Astrocyte (in vitro differentiated cells and primary cell): ENCODE measurements around the gene AIRE. TPM values are rescaled to one million over a fixed set of nuclear protein-coding genes. Genes with fewer than 3 reads are reported as not detected.

Experiments used
- DNase-seq: peaks from one replicate; pipeline ENCODE4 v3.0.0-alpha.2; 2010; ENCODE audit warnings: low read depth
- FAIRE-seq: peaks from 2 replicates; lab custom pipeline; 2011; peaks lifted over from hg19 to GRCh38; lab: Jason Lieb, UNC
- H2AFZ ChIP-seq: 2 replicates; pipeline ENCODE4 v1.6.0; 2012; ENCODE audit warnings: low read depth, low read length, inconsistent platforms
- H3K27ac ChIP-seq: 2 replicates; pipeline ENCODE4 v1.5.1; 2011; ENCODE audit warnings: low read depth, low read length, inconsistent platforms
- H3K27me3 ChIP-seq: 2 replicates; pipeline ENCODE4 v1.6.0; 2011; ENCODE audit warnings: low read length, inconsistent platforms; ENCODE audit not compliant: insufficient read depth
- H3K36me3 ChIP-seq: 2 replicates; pipeline ENCODE4 v1.5.1; 2011; ENCODE audit warnings: low read length, inconsistent platforms; ENCODE audit not compliant: insufficient read depth
- H3K4me1 ChIP-seq: 2 replicates; pipeline ENCODE4 v1.5.1; 2011; ENCODE audit warnings: low read length, inconsistent platforms; ENCODE audit not compliant: insufficient read depth
- H3K4me2 ChIP-seq: 2 replicates; pipeline ENCODE4 v1.6.0; 2012; ENCODE audit warnings: low read length, inconsistent platforms
- H3K4me3 ChIP-seq: 2 replicates; pipeline ENCODE4 v1.5.1; 2011; ENCODE audit warnings: low read depth, mild to moderate bottlenecking, low read length, inconsistent platforms; ENCODE audit not compliant: insufficient read depth
- H3K79me2 ChIP-seq: 2 replicates; pipeline ENCODE4 v1.6.0; 2012; ENCODE audit warnings: mild to moderate bottlenecking, low read length, inconsistent platforms; ENCODE audit not compliant: insufficient read depth
- H3K9ac ChIP-seq: 2 replicates; pipeline ENCODE4 v1.6.0; 2012; ENCODE audit warnings: mild to moderate bottlenecking, low read length, inconsistent platforms
- H3K9me3 ChIP-seq: 2 replicates; pipeline ENCODE4 v1.5.1; 2012; ENCODE audit warnings: low read depth, mild to moderate bottlenecking, low read length, inconsistent platforms; ENCODE audit not compliant: insufficient read depth
- H4K20me1 ChIP-seq: 2 replicates; pipeline ENCODE4 v1.6.0; 2012; ENCODE audit warnings: low read length, inconsistent platforms; ENCODE audit not compliant: insufficient read depth
- H3K27ac Mint-ChIP-seq: one replicate; pipeline ENCODE4 v1.8.0; 2021; ENCODE audit warnings: mild to moderate bottlenecking, mixed read lengths; ENCODE audit not compliant: unreplicated experiment
- H3K27me3 Mint-ChIP-seq: one replicate; pipeline ENCODE4 v1.8.0; 2021; ENCODE audit warnings: low read depth, mixed read lengths; ENCODE audit not compliant: unreplicated experiment
- H3K36me3 Mint-ChIP-seq: one replicate; pipeline ENCODE4 v1.8.0; 2021; ENCODE audit warnings: low read depth, mixed read lengths; ENCODE audit not compliant: unreplicated experiment
- H3K4me1 Mint-ChIP-seq: one replicate; pipeline ENCODE4 v1.8.0; 2021; ENCODE audit warnings: low read depth, mixed read lengths; ENCODE audit not compliant: unreplicated experiment
- H3K4me3 Mint-ChIP-seq: one replicate; pipeline ENCODE4 v1.8.0; 2021; ENCODE audit warnings: mild to moderate bottlenecking, moderate library complexity, mixed read lengths; ENCODE audit not compliant: unreplicated experiment
- H3K9me3 Mint-ChIP-seq: one replicate; pipeline ENCODE4 v1.8.0; 2021; ENCODE audit warnings: mild to moderate bottlenecking, mixed read lengths; ENCODE audit not compliant: unreplicated experiment
- CTCF ChIP-seq: IDR thresholded peaks from 2 replicates; pipeline ENCODE4 v1.5.1; 2011; ENCODE audit warnings: low read depth, mild to moderate bottlenecking, inconsistent platforms, low read length, moderate library complexity; ENCODE audit not compliant: insufficient read depth
- EZH2 ChIP-seq: IDR thresholded peaks from 2 replicates; pipeline ENCODE4 v1.6.1; 2012; ENCODE audit warnings: mild to moderate bottlenecking, low read length, inconsistent platforms; ENCODE audit not compliant: insufficient read depth
- total RNA-seq: library from RNA; stranded (reverse); gene quantifications from 2 replicates; pipeline ENCODE4 v1.2.1, GENCODE V29; 2021

Gene AIRE
- total RNA-seq, 1 donor from 2014 or later = 0.07 TPM

- H3K36me3 Mint-ChIP-seq = peaks cover 6% of the 10 kb centered on the region
- H3K4me2 ChIP-seq = no peak overlapping the region
- no peak for DNase-seq
- H3K4me3 ChIP-seq = no peak overlapping the region
- no peak overlapping the region for H3K27ac ChIP-seq
- no peak overlapping the region for H3K9ac ChIP-seq
- no peaks in the 10 kb centered on the region for H3K27me3 ChIP-seq
- no peaks in the 10 kb centered on the region for H3K4me1 ChIP-seq
- no peaks in the 10 kb centered on the region for H3K27me3 Mint-ChIP-seq
- H3K9me3 ChIP-seq = no peaks in the 10 kb centered on the region
- H4K20me1 ChIP-seq = peaks cover 4% of the 10 kb centered on the region
- no peak overlapping the region for H3K27ac Mint-ChIP-seq
- H3K4me3 Mint-ChIP-seq = no peak overlapping the region
- H3K36me3 ChIP-seq = no peaks in the 10 kb centered on the region
- H2AFZ ChIP-seq = no peak overlapping the region
- no peaks in the 10 kb centered on the region for H3K79me2 ChIP-seq
- H3K9me3 Mint-ChIP-seq = no peaks in the 10 kb centered on the region
- FAIRE-seq = no peak
- TF ChIP-seq CTCF (no peak), EZH2 (no peak)
- no peaks in the 10 kb centered on the region for H3K4me1 Mint-ChIP-seq
Measured at GRCh38 chr21:44317241-44317782, 31.6 kb downstream of the AIRE start.

GRCh38 chr21:44317871-44318270 is 32.2 kb downstream of the AIRE start:
- Histone ChIP-seq H3K4me1 (no peaks in the 10 kb centered on the region), H3K4me3 (no peak overlapping the region), H3K79me2 (no peaks in the 10 kb centered on the region), H4K20me1 (peaks cover 4% of the 10 kb centered on the region), H3K27me3 (no peaks in the 10 kb centered on the region), H2AFZ (no peak overlapping the region), H3K4me2 (no peak overlapping the region), H3K36me3 (no peaks in the 10 kb centered on the region), H3K27ac (no peak overlapping the region), H3K9ac (no peak overlapping the region), H3K9me3 (no peaks in the 10 kb centered on the region)
- Mint-ChIP-seq H3K4me3 (no peak overlapping the region), H3K36me3 (peaks cover 6% of the 10 kb centered on the region), H3K4me1 (no peaks in the 10 kb centered on the region), H3K9me3 (no peaks in the 10 kb centered on the region), H3K27me3 (no peaks in the 10 kb centered on the region), H3K27ac (no peak overlapping the region)
- FAIRE-seq (no peak), DNase-seq (no peak)
- TF ChIP-seq EZH2 (no peak), CTCF (no peak)

- H3K9me3 ChIP-seq = no peaks in the 10 kb centered on the region
- H3K36me3 Mint-ChIP-seq = peaks cover 6% of the 10 kb centered on the region
- H3K4me3 Mint-ChIP-seq = no peak overlapping the region
- no peaks in the 10 kb centered on the region for H3K27me3 Mint-ChIP-seq
- no peaks in the 10 kb centered on the region for H3K79me2 ChIP-seq
- H3K4me1 Mint-ChIP-seq = no peaks in the 10 kb centered on the region
- H3K36me3 ChIP-seq = no peaks in the 10 kb centered on the region
- no peak for TF ChIP-seq CTCF
- TF ChIP-seq EZH2 = no peak
- H3K27ac Mint-ChIP-seq = no peak overlapping the region
- peaks cover 4% of the 10 kb centered on the region for H4K20me1 ChIP-seq
- H3K4me3 ChIP-seq = no peak overlapping the region
- no peak overlapping the region for H3K4me2 ChIP-seq
- no peak overlapping the region for H2AFZ ChIP-seq
- FAIRE-seq (no peak), DNase-seq (no peak)
- no peak overlapping the region for H3K9ac ChIP-seq
- no peaks in the 10 kb centered on the region for H3K4me1 ChIP-seq
- no peaks in the 10 kb centered on the region for H3K27me3 ChIP-seq
- H3K27ac ChIP-seq = no peak overlapping the region
- H3K9me3 Mint-ChIP-seq = no peaks in the 10 kb centered on the region
Measured at GRCh38 chr21:44318489-44319285, 33.0 kb downstream of the AIRE start.
